SK-N-SH (cell line): ENCODE results near the gene LOXL4. TPM values are rescaled to one million over a fixed set of nuclear protein-coding genes. Genes with fewer than 3 reads are reported as not detected.

Experiments used
- CTCF ChIA-PET: fragments of 300-600, 350-600 bp; formaldehyde crosslinking; extraction: SDS; loops from one replicate; lab custom pipeline; 2021; lab: Yijun Ruan, JAX
- POLR2A ChIA-PET: fragments of 350-600 bp; sonication (Branson Sonifier 250); formaldehyde crosslinking; extraction: SDS; loops from one replicate; lab custom pipeline; 2020; ENCODE audit warnings: antibody characterized with exemption, inconsistent platforms; lab: Yijun Ruan, JAX
- DNase-seq: peaks from one replicate; pipeline ENCODE4 v3.0.0; 2012
- H2AFZ ChIP-seq: fragments of 200-600 bp; sonication (generic); 2 replicates; pipeline ENCODE4 v1.8.1; 2016; ENCODE audit warnings: antibody characterized with exemption, mild to moderate bottlenecking, low read depth
- H3F3A ChIP-seq: fragments of 200-600 bp; sonication (generic); replicated peaks from 2 replicates; pipeline ENCODE3; 2016; ENCODE audit warnings: antibody characterized with exemption, mild to moderate bottlenecking; ENCODE audit not compliant: insufficient read depth
- H3K27ac ChIP-seq, 2 experiments: fragments of 200-500 bp in 1 of 2; fragments of 200-600 bp in 1 of 2; sonication (Bioruptor generic) in 1 of 2; sonication (generic), shearing (Covaris generic) in 1 of 2; 2 replicates each; pipeline versions ENCODE4 v1.5.1 to v1.6.1; 2014 to 2016; ENCODE audit warnings: low read depth in 2 of 2, inconsistent platforms in 1 of 2, low read length in 1 of 2, mild to moderate bottlenecking in 1 of 2, mixed read lengths in 1 of 2
- H3K27me3 ChIP-seq: fragments of 200-600 bp; sonication (generic), shearing (Covaris generic); 2 replicates; pipeline ENCODE4 v1.6.1; 2016; ENCODE audit warnings: mixed run types; ENCODE audit not compliant: insufficient read depth
- H3K36me3 ChIP-seq, 2 experiments: fragments of 200-500 bp in 1 of 2; fragments of 200-600 bp in 1 of 2; sonication (Bioruptor generic) in 1 of 2; sonication (generic) in 1 of 2; replicated peaks in 1 of 2; 2 replicates each; pipeline versions ENCODE3 to v1.5.1; 2014 to 2016; ENCODE audit warnings: low read length in 1 of 2, mild to moderate bottlenecking in 1 of 2; ENCODE audit not compliant: insufficient read depth in 2 of 2, control insufficient read depth in 1 of 2
- H3K4me1 ChIP-seq, 2 experiments: fragments of 200-500 bp in 1 of 2; fragments of 200-600 bp in 1 of 2; sonication (Bioruptor generic) in 1 of 2; sonication (generic), shearing (Covaris generic) in 1 of 2; 2 replicates each; pipeline versions ENCODE4 v1.5.1 to v1.6.1; 2014 to 2016; ENCODE audit warnings: low read depth in 1 of 2, low read length in 1 of 2, mixed run types in 1 of 2; ENCODE audit not compliant: insufficient read depth in 2 of 2, control insufficient read depth in 1 of 2
- H3K4me2 ChIP-seq: fragments of 200-600 bp; sonication (generic), shearing (Covaris generic); 2 replicates; pipeline ENCODE4 v1.6.1; 2017; ENCODE audit warnings: mixed run types
- H3K4me3 ChIP-seq, 2 experiments: fragments of 200-500 bp in 1 of 2; fragments of 200-600 bp in 1 of 2; sonication (Bioruptor generic) in 1 of 2; sonication (generic), shearing (Covaris generic) in 1 of 2; 2 replicates each; pipeline versions ENCODE4 v1.5.1 to v1.8.1; 2014 to 2016; ENCODE audit warnings: low read depth in 2 of 2, inconsistent platforms in 1 of 2, low read length in 1 of 2, mild to moderate bottlenecking in 1 of 2, mixed read lengths in 1 of 2, moderate library complexity in 1 of 2
- H3K79me2 ChIP-seq: fragments of 200-600 bp; sonication (generic); 2 replicates; pipeline ENCODE4 v1.8.1; 2017; ENCODE audit warnings: mild to moderate bottlenecking; ENCODE audit not compliant: insufficient read depth
- H3K9ac ChIP-seq: fragments of 200-600 bp; sonication (generic); 2 replicates; pipeline ENCODE4 v1.6.1; 2017; ENCODE audit warnings: mixed run types
- H3K9me2 ChIP-seq: fragments of 200-600 bp; sonication (generic); 2 replicates; pipeline ENCODE4 v1.6.1; 2017; ENCODE audit warnings: mixed run types
- H3K9me3 ChIP-seq: fragments of 200-600 bp; sonication (generic); 2 replicates; pipeline ENCODE4 v1.6.1; 2017; ENCODE audit warnings: mixed run types, mild to moderate bottlenecking, moderate library complexity
- H4K20me1 ChIP-seq: fragments of 200-600 bp; sonication (generic); 2 replicates; pipeline ENCODE4 v1.6.1; 2017; ENCODE audit warnings: mild to moderate bottlenecking, mixed run types; ENCODE audit not compliant: insufficient read depth
- CHD2 ChIP-seq: fragments of 150-350 bp; IDR thresholded peaks from 2 replicates; pipeline ENCODE4 v1.6.1; 2018; ENCODE audit warnings: low read length; ENCODE audit not compliant: partially characterized antibody
- FOSL2 ChIP-seq: IDR thresholded peaks from 2 replicates; pipeline ENCODE4 v1.4.0; 2012; ENCODE audit warnings: low read depth, mild to moderate bottlenecking, moderate library complexity, borderline replicate concordance
- GABPA ChIP-seq: IDR thresholded peaks from 2 replicates; pipeline ENCODE4 v1.4.0; 2012; ENCODE audit warnings: low read depth, mild to moderate bottlenecking
- MEF2A ChIP-seq: IDR thresholded peaks from 2 replicates; pipeline ENCODE4 v1.4.0; 2012; ENCODE audit warnings: low read depth, borderline replicate concordance
- SIN3A ChIP-seq: IDR thresholded peaks from 2 replicates; pipeline ENCODE4 v1.6.1; 2012; ENCODE audit warnings: low read depth, mild to moderate bottlenecking, low read length, moderate library complexity, borderline replicate concordance
- YY1 ChIP-seq: IDR thresholded peaks from 2 replicates; pipeline ENCODE4 v1.4.0; 2012; ENCODE audit warnings: low read depth, mild to moderate bottlenecking
- WGBS: methylation state at CpG from one replicate; pipeline ENCODE4 v1.1.6; 2017; ENCODE audit warnings: low lambda C conversion rate; 5-methylcytosine and 5-hydroxymethylcytosine counted together
- polyA plus RNA-seq, 3 experiments: library from polyadenylated mRNA; depleted of rRNA; stranded (reverse); fragments of >200 nt; gene quantifications; 2 replicates each; pipeline ENCODE4 v1.2.3, GENCODE V29; 2012
- TF ChIP-seq, protein P1 (sequence below): fragments of 150-350 bp; IDR thresholded peaks from 2 replicates; pipeline ENCODE4 v1.6.1; 2016; ENCODE audit warnings: mild to moderate bottlenecking, low read depth, low read length
- TF ChIP-seq, protein P2 (sequence below): IDR thresholded peaks from 2 replicates; pipeline ENCODE4 v1.6.1; 2012; ENCODE audit warnings: mild to moderate bottlenecking, low read depth, low read length, moderate library complexity
- TF ChIP-seq, protein P3 (sequence below): fragments of 200-600 bp; sonication (generic); IDR thresholded peaks from 2 replicates; pipeline ENCODE4 v1.6.1; 2017; ENCODE audit warnings: antibody characterized with exemption, mild to moderate bottlenecking, moderate library complexity
- TF ChIP-seq, protein P4 (sequence below): IDR thresholded peaks from 2 replicates; pipeline ENCODE4 v1.4.0; 2012; ENCODE audit warnings: low read depth, borderline replicate concordance
- TF ChIP-seq, protein P5 (sequence below): IDR thresholded peaks from 2 replicates; pipeline ENCODE4; 2012

Gene LOXL4
- polyA plus RNA-seq, 1 of the 3 experiments (the other 2 are of a cell fraction), result 1.7 TPM

DNA sequence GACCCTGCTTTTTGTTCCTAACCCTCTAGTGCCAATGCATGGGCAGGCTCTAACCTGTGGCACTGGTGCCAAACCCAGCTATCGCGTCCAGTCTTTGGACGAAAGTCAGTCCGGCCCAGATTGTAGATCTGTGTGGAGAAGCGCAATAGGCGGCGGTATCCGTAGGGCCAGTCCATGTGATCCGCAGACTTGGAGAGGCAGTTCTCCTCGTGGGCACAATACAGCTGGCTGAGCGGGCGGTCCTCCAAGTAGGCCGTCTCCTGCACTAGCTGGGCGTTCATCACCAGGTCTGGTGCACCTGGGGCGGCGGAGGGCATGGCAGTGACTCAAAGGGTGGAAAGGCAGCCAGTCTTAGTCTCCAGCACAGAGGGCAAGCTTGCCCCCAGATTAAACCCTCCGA lies 14.5 kb downstream of the LOXL4 start:
- ChIA-PET CTCF (interaction anchor here (0.7 to 3.7 kb wide), 4 partner anchors 9 to 83 kb away, joined by 3 to 29 read pairs (median 12); no protein-coding TSS in a partner anchor), POLR2A (no interaction called here)
- H3K4me1 ChIP-seq, result peaks cover 0 to 18% of the 10 kb centered on the region in 2 experiments; a peak in 1 of 4 replicates
- WGBS, result 100% methylated on average over 3 of the region's 17 CpGs
- H3K9ac ChIP-seq, result no peak overlapping the region
- no peak overlapping the region for H3K4me2 ChIP-seq
- H2AFZ ChIP-seq, result no peak overlapping the region
- DNase-seq, result no peak
- H3K79me2 ChIP-seq, result no peaks in the 10 kb centered on the region
- no peak overlapping the region for H3K4me3 ChIP-seq
- no peaks in the 10 kb centered on the region for H3K9me2 ChIP-seq
- no peaks in the 10 kb centered on the region for H3K9me3 ChIP-seq
- H3K27ac ChIP-seq, result peak overlapping the region in 1 of 2 experiments; percentile 19; a peak in 1 of 4 replicates
- no peaks in the 10 kb centered on the region for H3K27me3 ChIP-seq
- H3F3A ChIP-seq, result no peaks in the 10 kb centered on the region
- peaks cover 0 to 18% of the 10 kb centered on the region in 2 experiments for H3K36me3 ChIP-seq
- TF ChIP-seq, protein P1, sequence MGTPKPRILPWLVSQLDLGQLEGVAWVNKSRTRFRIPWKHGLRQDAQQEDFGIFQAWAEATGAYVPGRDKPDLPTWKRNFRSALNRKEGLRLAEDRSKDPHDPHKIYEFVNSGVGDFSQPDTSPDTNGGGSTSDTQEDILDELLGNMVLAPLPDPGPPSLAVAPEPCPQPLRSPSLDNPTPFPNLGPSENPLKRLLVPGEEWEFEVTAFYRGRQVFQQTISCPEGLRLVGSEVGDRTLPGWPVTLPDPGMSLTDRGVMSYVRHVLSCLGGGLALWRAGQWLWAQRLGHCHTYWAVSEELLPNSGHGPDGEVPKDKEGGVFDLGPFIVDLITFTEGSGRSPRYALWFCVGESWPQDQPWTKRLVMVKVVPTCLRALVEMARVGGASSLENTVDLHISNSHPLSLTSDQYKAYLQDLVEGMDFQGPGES, result no peak
- TF ChIP-seq FOSL2, result no peak
- TF ChIP-seq, protein P2, sequence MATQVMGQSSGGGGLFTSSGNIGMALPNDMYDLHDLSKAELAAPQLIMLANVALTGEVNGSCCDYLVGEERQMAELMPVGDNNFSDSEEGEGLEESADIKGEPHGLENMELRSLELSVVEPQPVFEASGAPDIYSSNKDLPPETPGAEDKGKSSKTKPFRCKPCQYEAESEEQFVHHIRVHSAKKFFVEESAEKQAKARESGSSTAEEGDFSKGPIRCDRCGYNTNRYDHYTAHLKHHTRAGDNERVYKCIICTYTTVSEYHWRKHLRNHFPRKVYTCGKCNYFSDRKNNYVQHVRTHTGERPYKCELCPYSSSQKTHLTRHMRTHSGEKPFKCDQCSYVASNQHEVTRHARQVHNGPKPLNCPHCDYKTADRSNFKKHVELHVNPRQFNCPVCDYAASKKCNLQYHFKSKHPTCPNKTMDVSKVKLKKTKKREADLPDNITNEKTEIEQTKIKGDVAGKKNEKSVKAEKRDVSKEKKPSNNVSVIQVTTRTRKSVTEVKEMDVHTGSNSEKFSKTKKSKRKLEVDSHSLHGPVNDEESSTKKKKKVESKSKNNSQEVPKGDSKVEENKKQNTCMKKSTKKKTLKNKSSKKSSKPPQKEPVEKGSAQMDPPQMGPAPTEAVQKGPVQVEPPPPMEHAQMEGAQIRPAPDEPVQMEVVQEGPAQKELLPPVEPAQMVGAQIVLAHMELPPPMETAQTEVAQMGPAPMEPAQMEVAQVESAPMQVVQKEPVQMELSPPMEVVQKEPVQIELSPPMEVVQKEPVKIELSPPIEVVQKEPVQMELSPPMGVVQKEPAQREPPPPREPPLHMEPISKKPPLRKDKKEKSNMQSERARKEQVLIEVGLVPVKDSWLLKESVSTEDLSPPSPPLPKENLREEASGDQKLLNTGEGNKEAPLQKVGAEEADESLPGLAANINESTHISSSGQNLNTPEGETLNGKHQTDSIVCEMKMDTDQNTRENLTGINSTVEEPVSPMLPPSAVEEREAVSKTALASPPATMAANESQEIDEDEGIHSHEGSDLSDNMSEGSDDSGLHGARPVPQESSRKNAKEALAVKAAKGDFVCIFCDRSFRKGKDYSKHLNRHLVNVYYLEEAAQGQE, result no peak
- no peak for TF ChIP-seq YY1
- TF ChIP-seq, protein P3, sequence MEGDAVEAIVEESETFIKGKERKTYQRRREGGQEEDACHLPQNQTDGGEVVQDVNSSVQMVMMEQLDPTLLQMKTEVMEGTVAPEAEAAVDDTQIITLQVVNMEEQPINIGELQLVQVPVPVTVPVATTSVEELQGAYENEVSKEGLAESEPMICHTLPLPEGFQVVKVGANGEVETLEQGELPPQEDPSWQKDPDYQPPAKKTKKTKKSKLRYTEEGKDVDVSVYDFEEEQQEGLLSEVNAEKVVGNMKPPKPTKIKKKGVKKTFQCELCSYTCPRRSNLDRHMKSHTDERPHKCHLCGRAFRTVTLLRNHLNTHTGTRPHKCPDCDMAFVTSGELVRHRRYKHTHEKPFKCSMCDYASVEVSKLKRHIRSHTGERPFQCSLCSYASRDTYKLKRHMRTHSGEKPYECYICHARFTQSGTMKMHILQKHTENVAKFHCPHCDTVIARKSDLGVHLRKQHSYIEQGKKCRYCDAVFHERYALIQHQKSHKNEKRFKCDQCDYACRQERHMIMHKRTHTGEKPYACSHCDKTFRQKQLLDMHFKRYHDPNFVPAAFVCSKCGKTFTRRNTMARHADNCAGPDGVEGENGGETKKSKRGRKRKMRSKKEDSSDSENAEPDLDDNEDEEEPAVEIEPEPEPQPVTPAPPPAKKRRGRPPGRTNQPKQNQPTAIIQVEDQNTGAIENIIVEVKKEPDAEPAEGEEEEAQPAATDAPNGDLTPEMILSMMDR, result no peak
- no peak for TF ChIP-seq MEF2A
- no peaks in the 10 kb centered on the region for H4K20me1 ChIP-seq

DNA sequence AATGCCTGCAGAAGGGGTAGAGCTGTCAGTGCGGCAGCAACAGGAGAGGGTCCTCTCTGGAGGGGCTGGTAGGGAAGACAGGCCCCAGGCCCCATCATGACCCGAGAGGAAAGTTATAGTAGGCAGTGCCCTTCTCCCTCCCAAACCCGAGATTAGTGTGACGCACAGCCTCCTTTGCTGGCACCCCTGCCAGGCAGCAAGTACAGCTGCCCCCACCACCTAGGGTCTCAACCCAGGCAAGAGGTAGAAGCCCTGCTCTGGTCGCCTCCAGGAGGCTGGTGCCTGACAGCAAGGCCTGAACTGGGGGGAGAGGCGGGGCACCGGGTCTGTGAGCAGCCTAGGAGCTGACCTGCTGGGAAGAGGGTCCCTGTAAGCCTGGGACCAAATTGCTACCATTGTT lies 15.5 kb downstream of the LOXL4 start:
- no peak for DNase-seq
- Histone ChIP-seq H3K9me3 (no peaks in the 10 kb centered on the region), H3K9me2 (no peaks in the 10 kb centered on the region), H4K20me1 (no peaks in the 10 kb centered on the region), H3K4me1 (peaks cover 0 to 18% of the 10 kb centered on the region in 2 experiments; a peak in 1 of 4 replicates), H3K79me2 (no peaks in the 10 kb centered on the region), H3K4me3 (no peak overlapping the region), H3K27me3 (no peaks in the 10 kb centered on the region), H3K4me2 (no peak overlapping the region), H3K27ac (no peak overlapping the region; a peak in 1 of 4 replicates), H3K36me3 (peaks cover 0 to 28% of the 10 kb centered on the region in 2 experiments), H3F3A (no peaks in the 10 kb centered on the region), H3K9ac (no peak overlapping the region), H2AFZ (no peak overlapping the region)
- ChIA-PET POLR2A (no interaction called here), CTCF (interaction anchor here (1.1 to 3.7 kb wide), 3 partner anchors 10 to 57 kb away, joined by 3 to 29 read pairs (median 22); no protein-coding TSS in a partner anchor)
- WGBS, result 96% methylated on average over 6 of the region's 7 CpGs
- TF ChIP-seq CHD2, result no peak
- TF ChIP-seq, protein P4, sequence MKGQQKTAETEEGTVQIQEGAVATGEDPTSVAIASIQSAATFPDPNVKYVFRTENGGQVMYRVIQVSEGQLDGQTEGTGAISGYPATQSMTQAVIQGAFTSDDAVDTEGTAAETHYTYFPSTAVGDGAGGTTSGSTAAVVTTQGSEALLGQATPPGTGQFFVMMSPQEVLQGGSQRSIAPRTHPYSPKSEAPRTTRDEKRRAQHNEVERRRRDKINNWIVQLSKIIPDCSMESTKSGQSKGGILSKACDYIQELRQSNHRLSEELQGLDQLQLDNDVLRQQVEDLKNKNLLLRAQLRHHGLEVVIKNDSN, result no peak
- TF ChIP-seq, protein P5, sequence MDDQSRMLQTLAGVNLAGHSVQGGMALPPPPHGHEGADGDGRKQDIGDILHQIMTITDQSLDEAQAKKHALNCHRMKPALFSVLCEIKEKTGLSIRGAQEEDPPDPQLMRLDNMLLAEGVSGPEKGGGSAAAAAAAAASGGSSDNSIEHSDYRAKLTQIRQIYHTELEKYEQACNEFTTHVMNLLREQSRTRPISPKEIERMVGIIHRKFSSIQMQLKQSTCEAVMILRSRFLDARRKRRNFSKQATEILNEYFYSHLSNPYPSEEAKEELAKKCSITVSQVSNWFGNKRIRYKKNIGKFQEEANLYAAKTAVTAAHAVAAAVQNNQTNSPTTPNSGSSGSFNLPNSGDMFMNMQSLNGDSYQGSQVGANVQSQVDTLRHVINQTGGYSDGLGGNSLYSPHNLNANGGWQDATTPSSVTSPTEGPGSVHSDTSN, result no peak
- TF ChIP-seq, protein P2, result no peak
- TF ChIP-seq GABPA, result no peak
- no peak for TF ChIP-seq SIN3A
